ENCODE results near the gene REEP2.

REEP2 gene

GRCh38 chr5:138425079-138425478, 13.8 kb upstream of the REEP2 start:
- no peaks in the 10 kb centered on the region for H3K27me3 ChIP-seq (ENCODE audit: insufficient read depth, low read depth)
- no peaks in the 10 kb centered on the region for H4K20me1 ChIP-seq (ENCODE audit: insufficient read depth)
- no peak overlapping the region for H3K27ac ChIP-seq
- H3K79me2 ChIP-seq (ENCODE audit: insufficient read depth, low read depth) = no peaks in the 10 kb centered on the region
- peaks cover 3% of the 10 kb centered on the region; the same call in 1 of the 2 replicates for H3K36me3 ChIP-seq (ENCODE audit: insufficient read depth)
- H3K4me2 ChIP-seq = no peak overlapping the region
- no peak overlapping the region for H2AFZ ChIP-seq (ENCODE audit: low read depth)
- H3K9ac ChIP-seq = no peak overlapping the region
- no peak overlapping the region for H3K4me3 ChIP-seq (IDR thresholded peaks at IDR 0.05; ENCODE audit: insufficient read depth, low read depth, low read length)
- H3K4me1 ChIP-seq (ENCODE audit: low read depth, poor library complexity, severe bottlenecking) = no peaks in the 10 kb centered on the region
- TF ChIP-seq CTCF (conservative IDR thresholded peaks at IDR 0.05; ENCODE audit: low read depth, low read length) = no peak

GRCh38 chr5:138435943-138436342, 2.9 kb upstream of the REEP2 start:
- no peak overlapping the region for H2AFZ ChIP-seq (ENCODE audit: low read depth)
- H3K36me3 ChIP-seq (ENCODE audit: insufficient read depth) = no peaks in the 10 kb centered on the region; the same call in 1 of the 2 replicates

GRCh38 chr5:138438003-138438723, 694 bp upstream of the REEP2 start:
- Histone ChIP-seq H3K4me2 (peak overlapping the region; percentile 77), H2AFZ (ENCODE audit: low read depth) (no peak overlapping the region; the same call in 1 of the 2 replicates), H3K27ac (no peak overlapping the region), H3K4me1 (ENCODE audit: low read depth, poor library complexity, severe bottlenecking) (peaks cover 5% of the 10 kb centered on the region), H3K27me3 (ENCODE audit: insufficient read depth, low read depth) (no peaks in the 10 kb centered on the region), H3K36me3 (ENCODE audit: insufficient read depth) (no peaks in the 10 kb centered on the region), H3K4me3 (IDR thresholded peaks at IDR 0.05; ENCODE audit: insufficient read depth, low read depth, low read length) (no peak overlapping the region), H3K79me2 (ENCODE audit: insufficient read depth, low read depth) (no peaks in the 10 kb centered on the region), H3K9ac (no peak overlapping the region; the same call in 1 of the 2 replicates), H4K20me1 (ENCODE audit: insufficient read depth) (no peaks in the 10 kb centered on the region)
- TF ChIP-seq CTCF (conservative IDR thresholded peaks at IDR 0.05; ENCODE audit: low read depth, low read length) = no peak

More at GRCh38 chr5:138435943-138436342, 2.9 kb upstream of the REEP2 start:
- no peak overlapping the region for H3K4me2 ChIP-seq
- H3K27ac ChIP-seq = no peak overlapping the region
- TF ChIP-seq CTCF (conservative IDR thresholded peaks at IDR 0.05; ENCODE audit: low read depth, low read length) = no peak
- no peak overlapping the region for H3K4me3 ChIP-seq (IDR thresholded peaks at IDR 0.05; ENCODE audit: insufficient read depth, low read depth, low read length)
- no peak overlapping the region for H3K9ac ChIP-seq
- H3K79me2 ChIP-seq (ENCODE audit: insufficient read depth, low read depth) = no peaks in the 10 kb centered on the region
- no peaks in the 10 kb centered on the region for H3K27me3 ChIP-seq (ENCODE audit: insufficient read depth, low read depth)
- H4K20me1 ChIP-seq (ENCODE audit: insufficient read depth) = no peaks in the 10 kb centered on the region
- H3K4me1 ChIP-seq (ENCODE audit: low read depth, poor library complexity, severe bottlenecking) = peaks cover 5% of the 10 kb centered on the region

GRCh38 chr5:138439477-138440158, 761 bp downstream of the REEP2 start:
- no peak overlapping the region for H3K4me3 ChIP-seq (IDR thresholded peaks at IDR 0.05; ENCODE audit: insufficient read depth, low read depth, low read length)
- peaks cover 5% of the 10 kb centered on the region for H3K4me1 ChIP-seq (ENCODE audit: low read depth, poor library complexity, severe bottlenecking)
- no peak overlapping the region for H3K27ac ChIP-seq
- peak overlapping the region; percentile 74 for H3K4me2 ChIP-seq
- H3K79me2 ChIP-seq (ENCODE audit: insufficient read depth, low read depth) = no peaks in the 10 kb centered on the region
- H4K20me1 ChIP-seq (ENCODE audit: insufficient read depth) = no peaks in the 10 kb centered on the region
- TF ChIP-seq CTCF (conservative IDR thresholded peaks at IDR 0.05; ENCODE audit: low read depth, low read length) = no peak
- peak overlapping the region; percentile 36; the same call in 1 of the 2 replicates for H3K9ac ChIP-seq
- no peaks in the 10 kb centered on the region for H3K27me3 ChIP-seq (ENCODE audit: insufficient read depth, low read depth)
- peak overlapping the region; percentile 73; the same call in 1 of the 2 replicates for H2AFZ ChIP-seq (ENCODE audit: low read depth)
- no peaks in the 10 kb centered on the region for H3K36me3 ChIP-seq (ENCODE audit: insufficient read depth)
